ENCODE measurements around the gene DPP10.

DNA sequence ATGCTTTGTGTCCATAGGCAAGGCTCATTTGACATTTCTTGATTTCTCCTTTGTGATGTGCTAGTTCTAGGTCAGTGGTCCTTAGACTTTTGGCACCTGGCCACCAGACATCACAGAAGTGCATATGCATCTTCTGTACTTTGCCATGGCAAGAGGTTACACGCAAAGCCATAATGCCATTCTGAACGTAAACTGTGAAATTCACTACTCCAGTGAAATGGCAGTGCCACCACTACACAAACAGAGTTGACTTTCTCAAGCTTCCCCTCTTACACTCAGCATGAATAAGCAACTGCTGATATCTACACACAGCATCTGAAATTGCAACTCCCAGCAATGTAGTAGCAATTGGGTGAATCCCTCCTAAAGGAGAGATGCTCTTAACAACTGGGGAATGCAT is 729.3 kb downstream of the DPP10 start:
- TF ChIP-seq EGR1 (IDR thresholded peaks at IDR 0.05) (no peak), RAD21 (IDR thresholded peaks at IDR 0.05; ENCODE audit: low read depth) (no peak), NFIC (IDR thresholded peaks at IDR 0.05) (no peak), CEBPB (IDR thresholded peaks at IDR 0.05) (no peak)
- TF ChIP-seq, protein P1, sequence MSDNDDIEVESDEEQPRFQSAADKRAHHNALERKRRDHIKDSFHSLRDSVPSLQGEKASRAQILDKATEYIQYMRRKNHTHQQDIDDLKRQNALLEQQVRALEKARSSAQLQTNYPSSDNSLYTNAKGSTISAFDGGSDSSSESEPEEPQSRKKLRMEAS (IDR thresholded peaks at IDR 0.05) = no peak

Measured in Ishikawa (cell line).